Coronary artery (tissue), 2 donors: Measurements from ENCODE around the gene NCOA1.

ENCODE experiments used
- DNase-seq: peaks from one replicate; pipeline ENCODE4 v3.0.0-alpha.2; 2017; ENCODE audit warnings: low spot score
- H3K27ac ChIP-seq, 2 donors: fragments of 200-600 bp; sonication (generic); one replicate each; pipeline ENCODE4 v1.5.1; 2016 to 2019
- H3K4me3 ChIP-seq: fragments of 200-600 bp; sonication (generic); 2 replicates; pipeline ENCODE4 v1.5.1; 2016; ENCODE audit warnings: mild to moderate bottlenecking, moderate library complexity
- CTCF ChIP-seq: fragments of 200-600 bp; sonication (generic); IDR thresholded peaks from one replicate; pipeline ENCODE4 v1.5.1; 2019; ENCODE audit warnings: antibody characterized with exemption

Gene NCOA1

GRCh38 chr2:24761866-24762265 is 270.8 kb downstream of the NCOA1 start:
- DNase-seq: no peak
- Histone ChIP-seq H3K4me3 (no peak overlapping the region), H3K27ac (no peak overlapping the region)
- TF ChIP-seq CTCF: no peak

- TF ChIP-seq CTCF: no peak
- Histone ChIP-seq H3K4me3 (no peak overlapping the region), H3K27ac (no peak overlapping the region)
- DNase-seq: no peak
These were observed 271.5 kb downstream of the NCOA1 start for GRCh38 chr2:24762518-24762917.

- no peak for DNase-seq
- TF ChIP-seq CTCF: no peak
- Histone ChIP-seq H3K27ac (no peak overlapping the region), H3K4me3 (no peak overlapping the region)
These were observed 272.8 kb downstream of the NCOA1 start for GRCh38 chr2:24763843-24764242.

- H3K4me3 ChIP-seq: no peak overlapping the region
- no peak overlapping the region for H3K27ac ChIP-seq
- no peak for TF ChIP-seq CTCF
- no peak for DNase-seq
These were observed 275.6 kb downstream of the NCOA1 start for GRCh38 chr2:24766609-24767008.

GRCh38 chr2:24768013-24768412 is 277.0 kb downstream of the NCOA1 start:
- TF ChIP-seq CTCF: no peak
- Histone ChIP-seq H3K27ac (no peak overlapping the region), H3K4me3 (no peak overlapping the region)
- no peak for DNase-seq

GRCh38 chr2:24768601-24769000 is 277.5 kb downstream of the NCOA1 start:
- Histone ChIP-seq H3K27ac (no peak overlapping the region), H3K4me3 (no peak overlapping the region)
- no peak for TF ChIP-seq CTCF
- DNase-seq: no peak

- no peak overlapping the region for H3K27ac ChIP-seq
- no peak overlapping the region for H3K4me3 ChIP-seq
- no peak for TF ChIP-seq CTCF
- DNase-seq: no peak
These were observed 280.0 kb downstream of the NCOA1 start for GRCh38 chr2:24771061-24771460.
